ENCODE measurements around the gene TSSK2. TPM values are rescaled to one million over a fixed set of nuclear protein-coding genes. Genes with fewer than 3 reads are reported as not detected.
A peak's percentile ranks its signal among the peaks of the same experiment; 100 is the strongest.

The TSSK2 gene
- total RNA-seq, 4 donors from 2014 or later: not detected

DNA sequence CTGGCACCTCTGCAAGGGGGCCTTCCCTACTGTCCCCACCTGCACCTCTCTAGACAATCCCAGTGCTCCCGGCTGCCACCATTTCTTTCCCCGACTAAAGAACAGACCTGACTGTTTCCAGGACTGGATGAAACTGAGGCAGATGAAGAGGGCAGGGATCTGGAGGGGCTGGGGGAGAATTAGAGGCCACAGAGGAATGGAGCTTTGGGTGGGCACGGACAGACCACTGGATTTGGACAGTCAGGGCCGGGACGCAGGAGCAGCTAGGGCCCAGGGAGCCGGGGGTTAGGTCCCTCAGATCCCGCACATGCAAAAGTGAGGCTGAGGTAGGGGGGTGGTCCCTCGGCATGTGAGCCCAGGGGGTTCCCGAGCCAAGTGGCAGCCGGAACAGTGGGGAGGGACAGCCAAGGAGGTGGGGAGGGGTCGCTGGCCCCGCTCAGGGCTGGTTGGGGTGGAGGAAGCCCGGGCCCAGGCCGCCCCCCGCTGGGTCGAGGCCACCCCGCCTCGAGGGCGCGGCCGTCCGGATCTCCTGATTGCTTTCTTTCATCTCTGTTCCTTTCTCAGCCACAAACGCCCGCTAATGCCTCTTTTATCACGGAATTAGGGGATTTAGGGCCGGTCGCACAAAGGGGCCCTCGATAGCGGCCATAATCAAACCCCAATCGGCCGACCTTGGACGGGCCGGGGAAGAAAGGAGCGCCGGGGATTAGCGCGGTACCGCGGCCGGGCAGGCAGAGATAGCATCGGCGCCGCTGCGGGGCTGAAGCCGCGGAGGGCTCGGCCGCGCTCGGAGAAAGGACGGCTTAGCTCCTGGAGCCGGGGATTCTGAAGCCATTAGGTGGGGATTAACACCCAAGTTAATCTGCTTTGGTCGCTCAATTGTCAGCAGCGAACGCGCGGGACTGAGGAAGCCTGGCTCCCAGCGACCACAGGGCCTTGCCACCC is 38.2 kb downstream of the TSSK2 start:
- H3K27ac ChIP-seq: no peak overlapping the region
- peak overlapping the region in 2 of 4 donors; percentile 23 to 32 for H3K4me3 ChIP-seq
- WGBS, 2 donors (ENCODE audit: low coverage in 1 of 2): 9% methylated on average over 51 of the region's 58 CpGs; no CpG with 5 or more reads in 1 of the 2 donors
- H3K4me1 ChIP-seq: peaks cover 23 to 38% (median 36%) of the 10 kb centered on the region in 4 donors
- no peaks in the 10 kb centered on the region for H3K9me3 ChIP-seq
- intact Hi-C loops (cut with DNase I; ENCODE audit: low total_unique reads) (no loop called here), in situ Hi-C loops (cut with MboI; ENCODE audit: low pct_ligation_motif_present in 1 of 4, low pct_unique_long_range_greater_than_20kb in 1 of 4, low sequenced_read_pairs in 3 of 4) (no loop called here)
- no peaks in the 10 kb centered on the region for H3K36me3 ChIP-seq
- TF ChIP-seq POLR2AphosphoS5 (IDR thresholded peaks at IDR 0.05): no peak
- no peak for TF ChIP-seq EP300 (IDR thresholded peaks at IDR 0.05; ENCODE audit: low read depth)
- TF ChIP-seq, protein P1, sequence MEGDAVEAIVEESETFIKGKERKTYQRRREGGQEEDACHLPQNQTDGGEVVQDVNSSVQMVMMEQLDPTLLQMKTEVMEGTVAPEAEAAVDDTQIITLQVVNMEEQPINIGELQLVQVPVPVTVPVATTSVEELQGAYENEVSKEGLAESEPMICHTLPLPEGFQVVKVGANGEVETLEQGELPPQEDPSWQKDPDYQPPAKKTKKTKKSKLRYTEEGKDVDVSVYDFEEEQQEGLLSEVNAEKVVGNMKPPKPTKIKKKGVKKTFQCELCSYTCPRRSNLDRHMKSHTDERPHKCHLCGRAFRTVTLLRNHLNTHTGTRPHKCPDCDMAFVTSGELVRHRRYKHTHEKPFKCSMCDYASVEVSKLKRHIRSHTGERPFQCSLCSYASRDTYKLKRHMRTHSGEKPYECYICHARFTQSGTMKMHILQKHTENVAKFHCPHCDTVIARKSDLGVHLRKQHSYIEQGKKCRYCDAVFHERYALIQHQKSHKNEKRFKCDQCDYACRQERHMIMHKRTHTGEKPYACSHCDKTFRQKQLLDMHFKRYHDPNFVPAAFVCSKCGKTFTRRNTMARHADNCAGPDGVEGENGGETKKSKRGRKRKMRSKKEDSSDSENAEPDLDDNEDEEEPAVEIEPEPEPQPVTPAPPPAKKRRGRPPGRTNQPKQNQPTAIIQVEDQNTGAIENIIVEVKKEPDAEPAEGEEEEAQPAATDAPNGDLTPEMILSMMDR (IDR thresholded peaks at IDR 0.05): no peak
- TF ChIP-seq POLR2A (IDR thresholded peaks at IDR 0.05): no peak
- no peak for DNase-seq
- peaks cover 61% of the 10 kb centered on the region for H3K27me3 ChIP-seq

DNA sequence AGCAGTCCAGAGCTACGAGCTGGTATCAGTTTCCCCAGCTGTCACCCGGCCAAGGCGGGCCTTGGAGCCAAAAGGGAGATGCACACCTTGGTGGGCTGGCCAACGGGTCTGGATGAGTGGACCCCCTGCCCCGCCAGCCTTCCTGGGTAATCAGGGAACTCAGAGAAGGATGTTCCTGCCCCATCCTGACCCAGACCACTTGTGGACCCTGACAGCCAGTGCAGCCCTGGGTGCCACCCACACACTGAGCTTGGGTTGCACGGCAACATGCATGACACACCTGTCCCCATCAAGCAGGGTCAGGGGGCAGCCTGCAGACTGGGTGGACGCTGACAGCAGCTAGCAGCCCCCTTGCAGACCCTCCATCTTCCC is 38.8 kb downstream of the TSSK2 start:
- 35% methylated on average over 7 of the region's 7 CpGs; no CpG with 5 or more reads in 1 of the 2 donors for WGBS, 2 donors (ENCODE audit: low coverage in 1 of 2)
- H3K27ac ChIP-seq: no peak overlapping the region
- H3K4me3 ChIP-seq: no peak overlapping the region
- TF ChIP-seq, protein P1 (IDR thresholded peaks at IDR 0.05): no peak
- no peak for TF ChIP-seq POLR2A (IDR thresholded peaks at IDR 0.05)
- no peaks in the 10 kb centered on the region for H3K36me3 ChIP-seq
- H3K27me3 ChIP-seq: peaks cover 54% of the 10 kb centered on the region
- in situ Hi-C loops (cut with MboI; ENCODE audit: low pct_ligation_motif_present in 1 of 4, low pct_unique_long_range_greater_than_20kb in 1 of 4, low sequenced_read_pairs in 3 of 4) (no loop called here), intact Hi-C loops (cut with DNase I; ENCODE audit: low total_unique reads) (no loop called here)
- DNase-seq: no peak
- peaks cover 23 to 42% (median 39%) of the 10 kb centered on the region in 4 donors for H3K4me1 ChIP-seq
- H3K9me3 ChIP-seq: no peaks in the 10 kb centered on the region

DNA sequence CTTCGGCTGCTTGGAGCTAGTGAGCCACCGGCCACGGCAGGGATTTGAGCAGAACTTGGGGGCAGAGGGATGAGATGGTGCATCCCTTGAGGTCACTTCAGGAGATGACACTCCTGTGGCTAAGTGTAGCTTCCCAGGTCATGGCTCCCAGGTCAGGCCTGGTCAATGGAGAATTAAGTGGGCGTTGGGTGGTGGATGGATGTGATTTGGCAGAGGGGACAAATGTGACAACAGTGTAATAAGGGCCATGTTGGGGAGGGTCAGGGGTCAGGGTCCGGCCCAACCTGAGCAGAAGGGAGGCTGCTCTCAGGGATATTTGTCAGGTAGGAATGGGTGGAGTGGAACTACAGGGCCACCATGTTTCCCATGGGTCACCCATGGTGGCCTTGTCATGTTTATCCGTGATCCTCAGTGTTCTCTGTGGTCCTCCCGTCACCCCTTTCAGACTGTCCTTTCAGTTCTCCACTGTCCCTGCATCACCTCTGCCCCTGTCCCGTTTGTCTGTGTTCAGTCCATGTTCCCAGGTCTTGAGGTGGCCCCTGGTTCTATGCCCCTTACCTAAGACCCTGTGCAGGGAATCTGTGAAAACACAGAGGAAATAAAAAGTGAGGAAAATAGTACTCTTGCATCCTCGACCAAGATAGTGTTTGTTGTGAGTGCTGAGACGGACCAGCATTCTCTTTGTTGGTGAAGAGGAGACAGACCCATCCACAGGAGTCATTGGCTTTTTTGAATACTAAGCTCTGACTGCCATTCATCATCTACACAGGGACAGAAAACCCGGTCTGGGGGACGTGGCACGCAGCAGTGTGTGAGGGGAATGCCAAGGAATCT is 41.3 kb downstream of the TSSK2 start:
- TF ChIP-seq EP300 (IDR thresholded peaks at IDR 0.05; ENCODE audit: low read depth) (no peak), POLR2A (IDR thresholded peaks at IDR 0.05) (no peak), POLR2AphosphoS5 (IDR thresholded peaks at IDR 0.05) (no peak)
- TF ChIP-seq, protein P1 (IDR thresholded peaks at IDR 0.05): no peak
- H3K9me3 ChIP-seq: no peaks in the 10 kb centered on the region
- H3K27ac ChIP-seq: peak overlapping the region; percentile 87 to 91 (median 90)
- no peak for DNase-seq
- peaks cover 31% of the 10 kb centered on the region for H3K27me3 ChIP-seq
- 26 to 29% methylated on average over 4 to 13 of the region's 13 CpGs for WGBS, 2 donors (ENCODE audit: low coverage in 1 of 2)
- peaks cover 29 to 50% (median 46%) of the 10 kb centered on the region in 4 donors for H3K4me1 ChIP-seq
- H3K4me3 ChIP-seq: peak overlapping the region; percentile 72 to 100 (median 86)
- in situ Hi-C loops (cut with MboI; ENCODE audit: low pct_ligation_motif_present in 1 of 4, low pct_unique_long_range_greater_than_20kb in 1 of 4, low sequenced_read_pairs in 3 of 4): no loop called here
- H3K36me3 ChIP-seq: no peaks in the 10 kb centered on the region
- intact Hi-C loops (cut with DNase I; ENCODE audit: low total_unique reads): no loop called here

Data from transverse colon (tissue), 4 donors.